C4-2B (cell line): Measurements from ENCODE around the gene PTGER2.

Experiments
- ZFX ChIP-seq: fragments of 450-650 bp; IDR thresholded peaks from 2 replicates; pipeline ENCODE4 v1.6.1; 2017
- TF ChIP-seq, protein P1 (sequence below): fragments of 450-650 bp; conservative IDR thresholded peaks from 2 replicates; pipeline ENCODE4 v1.5.1; 2017; ENCODE audit warnings: mild to moderate bottlenecking

DNA sequence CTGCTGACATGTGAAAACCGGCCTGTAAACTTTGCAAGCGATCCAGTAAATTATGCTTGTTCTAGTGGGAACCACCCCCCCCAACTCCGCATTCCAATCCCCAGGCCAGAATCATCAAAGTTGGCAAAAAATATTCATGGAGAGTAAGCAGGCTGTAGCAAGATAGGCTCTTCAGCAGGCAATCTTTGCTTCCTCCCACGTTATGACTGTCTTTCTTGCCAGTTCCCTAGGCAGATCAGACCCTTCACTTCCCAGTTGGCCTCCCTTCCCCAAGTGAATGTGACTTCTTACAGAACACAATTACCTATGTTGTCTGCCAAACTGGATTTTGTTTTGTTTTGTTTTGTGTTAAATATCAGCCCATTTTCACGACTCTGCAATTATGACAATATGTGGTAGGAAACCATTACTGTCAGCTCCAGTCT, 1.2 kb upstream of the PTGER2 start:
- TF ChIP-seq, protein P1, sequence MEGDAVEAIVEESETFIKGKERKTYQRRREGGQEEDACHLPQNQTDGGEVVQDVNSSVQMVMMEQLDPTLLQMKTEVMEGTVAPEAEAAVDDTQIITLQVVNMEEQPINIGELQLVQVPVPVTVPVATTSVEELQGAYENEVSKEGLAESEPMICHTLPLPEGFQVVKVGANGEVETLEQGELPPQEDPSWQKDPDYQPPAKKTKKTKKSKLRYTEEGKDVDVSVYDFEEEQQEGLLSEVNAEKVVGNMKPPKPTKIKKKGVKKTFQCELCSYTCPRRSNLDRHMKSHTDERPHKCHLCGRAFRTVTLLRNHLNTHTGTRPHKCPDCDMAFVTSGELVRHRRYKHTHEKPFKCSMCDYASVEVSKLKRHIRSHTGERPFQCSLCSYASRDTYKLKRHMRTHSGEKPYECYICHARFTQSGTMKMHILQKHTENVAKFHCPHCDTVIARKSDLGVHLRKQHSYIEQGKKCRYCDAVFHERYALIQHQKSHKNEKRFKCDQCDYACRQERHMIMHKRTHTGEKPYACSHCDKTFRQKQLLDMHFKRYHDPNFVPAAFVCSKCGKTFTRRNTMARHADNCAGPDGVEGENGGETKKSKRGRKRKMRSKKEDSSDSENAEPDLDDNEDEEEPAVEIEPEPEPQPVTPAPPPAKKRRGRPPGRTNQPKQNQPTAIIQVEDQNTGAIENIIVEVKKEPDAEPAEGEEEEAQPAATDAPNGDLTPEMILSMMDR = no peak
- no peak for TF ChIP-seq ZFX
